Calu3 (cell line): ENCODE results near the gene METTL15. TPM values are rescaled to one million over a fixed set of nuclear protein-coding genes. Genes with fewer than 3 reads are reported as not detected.

Experiments used
- Bru-seq: library from RNA; stranded (reverse); fragments of 400-500 nt; gene quantifications from one replicate; lab custom pipeline; 2021; lab: Mats Ljungman, UMichigan
- BruChase-seq, 2 experiments: library from RNA; stranded (reverse); fragments of 400-500 nt; gene quantifications; one replicate each; lab custom pipeline; 2021; lab: Mats Ljungman, UMichigan
- BruUV-seq: library from RNA; stranded (reverse); fragments of 400-500 nt; replicated peaks from 2 replicates; lab custom pipeline; 2021; lab: Mats Ljungman, UMichigan
- CTCF ChIA-PET: fragments of 300-600 bp; sonication (Branson Sonifier 250); formaldehyde crosslinking; loops from one replicate; lab custom pipeline; 2022; ENCODE audit warnings: antibody characterized with exemption; lab: Charles Lee
- DNase-seq: peaks from one replicate; pipeline ENCODE4 v3.0.0; 2022
- H3K27ac Mint-ChIP-seq: one replicate; pipeline ENCODE4 v1.8.0; 2022; ENCODE audit warnings: mixed read lengths; ENCODE audit not compliant: unreplicated experiment
- H3K27me3 Mint-ChIP-seq: one replicate; pipeline ENCODE4 v1.8.0; 2022; ENCODE audit warnings: mixed read lengths; ENCODE audit not compliant: unreplicated experiment
- H3K36me3 Mint-ChIP-seq: one replicate; pipeline ENCODE4 v1.8.0; 2022; ENCODE audit warnings: mild to moderate bottlenecking, moderate library complexity, mixed read lengths; ENCODE audit not compliant: insufficient read depth, unreplicated experiment
- H3K4me1 Mint-ChIP-seq: one replicate; pipeline ENCODE4 v1.8.0; 2022; ENCODE audit warnings: mild to moderate bottlenecking, low read depth, mixed read lengths; ENCODE audit not compliant: unreplicated experiment
- H3K4me3 Mint-ChIP-seq: one replicate; pipeline ENCODE4 v1.8.0; 2022; ENCODE audit warnings: mild to moderate bottlenecking, low read depth, moderate library complexity, mixed read lengths; ENCODE audit not compliant: unreplicated experiment
- H3K9me3 Mint-ChIP-seq: one replicate; pipeline ENCODE4 v1.8.0; 2022; ENCODE audit warnings: low read depth, mixed read lengths; ENCODE audit not compliant: unreplicated experiment
- CTCF ChIP-seq: fragments of 200-600 bp; IDR thresholded peaks from one replicate; pipeline ENCODE4 v1.8.0; 2022; ENCODE audit warnings: antibody characterized with exemption; ENCODE audit not compliant: unreplicated experiment
- intact Hi-C: fragments of 100-400 bp; cut with micrococcal nuclease; formaldehyde crosslinking; loops from one replicate; pipeline ENCODE4 v1.10.0; 2022; ENCODE audit not compliant: unreplicated experiment
- long read RNA-seq: library from polyadenylated mRNA; stranded (forward); transcript quantifications from one replicate; pipeline ENCODE4 v2.0.0, GENCODE V29; 2022
- total RNA-seq: library from RNA; stranded (reverse); gene quantifications from 2 replicates; pipeline ENCODE4 v1.2.3, GENCODE V29; 2022

The METTL15 gene
- total RNA-seq (19.0 and 19.4 TPM in 2 replicates), Bru-seq, nascent RNA (percentile 86 among the genes with signal in this experiment), BruChase-seq, experiment 1, labeled RNA remaining after a 6-hour chase (percentile 58 among the genes with signal in this experiment), BruChase-seq, experiment 2, labeled RNA remaining after a 2-hour chase (percentile 61 among the genes with signal in this experiment)
- long read RNA-seq, full-length matches to known transcripts = 7 of 32 reads
- long read RNA-seq, partial matches to known transcripts = 14 of 32 reads
- long read RNA-seq, other reads (novel, unspliced or antisense) = 11 of 32 reads

- DNase-seq = peak; percentile 99
- CTCF ChIA-PET = interaction anchor here (0.8 to 2.9 kb wide), 4 partner anchors 38 to 912 kb away, joined by 3 to 20 read pairs (median 3); partner anchors contain the start of gene BDNF
- H3K27me3 Mint-ChIP-seq = no peaks in the 10 kb centered on the region
- TF ChIP-seq CTCF = no peak
- no peaks in the 10 kb centered on the region for H3K9me3 Mint-ChIP-seq
- peaks cover 22% of the 10 kb centered on the region for H3K4me1 Mint-ChIP-seq
- BruUV-seq = TSS peak; percentile 67
- H3K27ac Mint-ChIP-seq = peak within 1 kb of the TSS; percentile 97
- H3K36me3 Mint-ChIP-seq = peaks cover 43% of the 10 kb centered on the region
- intact Hi-C loops = loop anchor here (2.0 to 5.0 kb wide), 4 partner anchors 39 to 1224 kb away; no protein-coding TSS in a partner anchor
- H3K4me3 Mint-ChIP-seq = peak within 1 kb of the TSS; percentile 87
These were observed at the start of gene METTL15, which contains the start of gene KIF18A for GRCh38 chr11:28107750-28108618. Gene METTL15, plus strand, starts transcription at chr11:28108388. Its CDS starts 4,947 bp downstream, at chr11:28113335. Gene KIF18A, minus strand, starts transcription at chr11:28108156. Its CDS starts 10,209 bp downstream, at chr11:28097947.

GRCh38 chr11:28071305-28071704, 36.9 kb upstream of the METTL15 start:
- H3K27ac Mint-ChIP-seq = no peak overlapping the region
- CTCF ChIA-PET = no interaction called here
- intact Hi-C loops = no loop called here
- TF ChIP-seq CTCF = no peak
- H3K36me3 Mint-ChIP-seq = no peaks in the 10 kb centered on the region
- H3K4me1 Mint-ChIP-seq = peaks cover 9% of the 10 kb centered on the region
- H3K4me3 Mint-ChIP-seq = no peak overlapping the region
- DNase-seq = no peak
- no peaks in the 10 kb centered on the region for H3K27me3 Mint-ChIP-seq
- no TSS peak for BruUV-seq
- H3K9me3 Mint-ChIP-seq = no peaks in the 10 kb centered on the region

GRCh38 chr11:28072321-28072720, 35.9 kb upstream of the METTL15 start:
- DNase-seq = no peak
- Mint-ChIP-seq H3K27me3 (no peaks in the 10 kb centered on the region), H3K36me3 (no peaks in the 10 kb centered on the region), H3K9me3 (no peaks in the 10 kb centered on the region), H3K27ac (peak overlapping the region; percentile 25), H3K4me3 (no peak overlapping the region), H3K4me1 (peaks cover 9% of the 10 kb centered on the region)
- intact Hi-C loops = no loop called here
- no peak for TF ChIP-seq CTCF
- CTCF ChIA-PET = interaction anchor here (0.7 to 1.0 kb wide), 3 partner anchors 11 to 224 kb away, joined by 3 to 4 read pairs (median 3); no protein-coding TSS in a partner anchor
- BruUV-seq = no TSS peak

GRCh38 chr11:28077521-28077920, 30.7 kb upstream of the METTL15 start:
- BruUV-seq = no TSS peak

More at GRCh38 chr11:28077521-28077920, 30.7 kb upstream of the METTL15 start:
- peaks cover 5% of the 10 kb centered on the region for H3K36me3 Mint-ChIP-seq
- no peaks in the 10 kb centered on the region for H3K27me3 Mint-ChIP-seq
- no peak overlapping the region for H3K4me3 Mint-ChIP-seq
- peaks cover 4% of the 10 kb centered on the region for H3K4me1 Mint-ChIP-seq
- intact Hi-C loops = no loop called here
- CTCF ChIA-PET = no interaction called here
- H3K27ac Mint-ChIP-seq = no peak overlapping the region
- H3K9me3 Mint-ChIP-seq = no peaks in the 10 kb centered on the region
- DNase-seq = no peak
- TF ChIP-seq CTCF = no peak
